Coronary artery (tissue), 2 donors: ENCODE data around the gene UBE2E2.

ENCODE experiments used
- DNase-seq: peaks from one replicate; pipeline ENCODE4 v3.0.0-alpha.2; 2017; ENCODE audit warnings: low spot score
- H3K27ac ChIP-seq, 2 donors: fragments of 200-600 bp; sonication (generic); one replicate each; pipeline ENCODE4 v1.5.1; 2016 to 2019
- H3K4me3 ChIP-seq: fragments of 200-600 bp; sonication (generic); 2 replicates; pipeline ENCODE4 v1.5.1; 2016; ENCODE audit warnings: mild to moderate bottlenecking, moderate library complexity
- CTCF ChIP-seq: fragments of 200-600 bp; sonication (generic); IDR thresholded peaks from one replicate; pipeline ENCODE4 v1.5.1; 2019; ENCODE audit warnings: antibody characterized with exemption

UBE2E2 gene

GRCh38 chr3:23244324-23245041, 41.4 kb downstream of the UBE2E2 start:
- H3K4me3 ChIP-seq = no peak overlapping the region
- no peak for DNase-seq
- H3K27ac ChIP-seq = no peak overlapping the region
- no peak for TF ChIP-seq CTCF

- H3K4me3 ChIP-seq = no peak overlapping the region
- no peak overlapping the region for H3K27ac ChIP-seq
- no peak for TF ChIP-seq CTCF
- DNase-seq = no peak
Observed at GRCh38 chr3:23246651-23247050, 43.5 kb downstream of the UBE2E2 start.

DNA sequence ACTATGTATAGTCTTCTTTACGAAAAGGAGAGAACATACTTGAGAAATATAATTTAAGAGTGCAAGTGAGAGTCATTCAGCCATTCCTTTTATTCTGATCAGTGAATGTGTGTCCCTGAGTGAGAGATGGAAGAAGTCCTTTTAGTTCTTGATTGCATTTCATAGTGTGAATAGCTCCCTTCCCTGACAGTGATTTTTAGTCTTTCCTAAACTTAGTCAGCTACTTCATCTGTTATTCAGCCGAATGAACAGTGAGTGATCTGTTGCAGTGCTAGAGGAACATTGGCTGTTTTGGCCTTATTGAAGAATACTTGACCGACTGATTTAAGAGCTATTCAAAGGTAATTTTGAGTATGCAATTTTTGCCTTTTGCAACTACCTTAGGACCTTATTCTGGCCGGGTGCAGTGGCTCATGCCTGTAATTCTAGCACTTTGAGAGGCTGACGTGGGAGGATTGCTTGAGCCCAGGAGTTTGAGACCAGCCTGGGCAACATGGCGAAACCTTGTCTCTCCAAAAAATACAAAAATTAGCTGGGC, 45.5 kb downstream of the UBE2E2 start:
- no peak overlapping the region for H3K4me3 ChIP-seq

GRCh38 chr3:23249961-23250360, 46.8 kb downstream of the UBE2E2 start:
- no peak for TF ChIP-seq CTCF
- H3K27ac ChIP-seq = no peak overlapping the region
- no peak overlapping the region for H3K4me3 ChIP-seq
- DNase-seq = no peak

More for the DNA sequence above, 45.5 kb downstream of the UBE2E2 start:
- no peak for DNase-seq
- no peak overlapping the region for H3K27ac ChIP-seq
- TF ChIP-seq CTCF = no peak

DNA sequence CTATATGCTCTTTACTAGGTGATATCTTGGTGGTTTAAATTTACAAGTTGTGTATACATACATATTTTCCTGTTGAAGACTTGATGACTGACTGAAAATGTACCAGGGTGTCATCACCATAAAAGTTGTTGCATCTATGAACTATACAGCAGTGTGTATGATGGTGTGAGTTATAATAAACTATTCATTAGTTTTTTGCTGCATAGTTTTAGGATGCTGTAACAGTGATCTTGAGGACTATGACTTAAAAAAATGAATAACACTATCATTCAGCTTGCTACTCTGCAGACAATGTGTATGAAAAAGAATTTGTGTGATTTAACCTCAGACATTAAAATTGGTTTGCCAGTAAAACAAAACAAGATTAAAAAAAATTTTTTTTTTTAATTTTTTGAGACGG, 49.0 kb downstream of the UBE2E2 start:
- no peak for TF ChIP-seq CTCF
- Histone ChIP-seq H3K27ac (no peak overlapping the region), H3K4me3 (no peak overlapping the region)
- no peak for DNase-seq

GRCh38 chr3:23253214-23253613, 50.1 kb downstream of the UBE2E2 start:
- no peak overlapping the region for H3K27ac ChIP-seq
- DNase-seq = no peak
- H3K4me3 ChIP-seq = no peak overlapping the region
- TF ChIP-seq CTCF = no peak

DNA sequence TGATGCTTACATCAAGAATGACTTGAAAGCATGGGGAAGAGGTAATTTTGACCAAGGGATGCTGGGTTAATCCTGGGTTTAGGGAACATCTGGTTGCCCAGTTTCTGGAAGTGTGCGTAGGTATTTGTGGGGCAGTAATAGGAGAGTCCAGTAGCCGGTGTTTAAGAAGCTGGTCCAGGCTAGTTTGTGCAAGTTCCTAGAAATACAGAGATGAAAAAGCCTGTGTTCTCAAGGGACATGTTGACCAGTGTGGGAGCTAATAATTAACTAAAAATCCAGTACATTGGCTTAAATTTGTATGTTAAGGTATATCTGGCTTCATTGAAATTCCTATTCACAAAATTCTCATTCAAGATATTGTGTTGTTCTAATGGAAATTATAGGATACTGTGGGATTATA, 51.2 kb downstream of the UBE2E2 start:
- H3K4me3 ChIP-seq = no peak overlapping the region
- DNase-seq = no peak
- TF ChIP-seq CTCF = no peak
- no peak overlapping the region for H3K27ac ChIP-seq
